NCI-H2081 (cell line): ENCODE results near the gene PMFBP1.
"Not testable (repeated sequence)": the region's sequence is repeated elsewhere in the genome, so short reads cannot be mapped to it uniquely, and the experiment has no call there.

Experiments used
- DNase-seq, 2 experiments: peaks; one replicate each; lab custom pipeline; 2025; lab: John Stamatoyannopoulos, UW

Gene PMFBP1

GRCh38 chr16:72104905-72105304, 67.0 kb downstream of the PMFBP1 start:
- DNase-seq: no peak

- DNase-seq: no peak
These were observed 70.8 kb downstream of the PMFBP1 start for GRCh38 chr16:72101195-72101594.

DNA sequence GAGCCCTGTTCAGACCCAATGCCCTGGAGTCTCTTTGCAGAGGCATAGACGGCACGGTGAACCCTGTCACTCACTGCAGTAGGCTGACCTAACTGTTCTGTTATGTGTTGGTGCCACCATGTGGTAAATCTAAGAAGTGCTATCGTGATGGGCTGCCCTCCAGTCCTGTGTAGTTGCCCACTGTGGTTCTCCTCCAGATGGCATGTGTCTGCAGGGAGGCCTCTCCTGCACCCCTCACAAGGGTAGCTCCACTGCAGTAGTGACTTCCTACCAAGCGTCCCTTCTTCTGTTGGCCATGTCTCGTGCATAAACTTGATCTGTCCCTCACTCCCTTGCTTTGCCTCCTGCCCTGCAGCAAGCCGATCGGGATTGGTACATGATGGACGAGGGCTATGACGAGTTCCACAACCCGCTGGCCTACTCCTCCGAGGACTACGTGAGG, 72.6 kb downstream of the PMFBP1 start:
- DNase-seq: peak in 1 of 2 experiments; percentile 40

DNA sequence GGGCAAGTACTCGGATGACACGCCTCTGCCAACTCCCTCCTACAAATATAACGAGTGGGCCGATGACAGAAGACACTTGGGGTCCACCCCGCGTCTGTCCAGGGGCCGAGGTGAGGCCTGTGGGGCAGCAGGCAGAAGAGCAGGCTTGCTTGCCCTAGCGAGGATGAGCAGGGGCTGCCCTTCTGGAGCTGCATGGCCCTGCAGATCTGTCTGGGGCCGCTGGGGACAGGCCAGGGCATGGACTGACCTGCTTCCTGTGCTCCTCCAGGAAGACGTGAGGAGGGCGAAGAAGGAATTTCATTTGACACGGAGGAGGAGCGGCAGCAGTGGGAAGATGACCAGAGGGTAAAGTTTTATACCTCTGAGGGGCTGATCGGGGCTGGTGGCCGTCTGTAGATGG, 73.0 kb downstream of the PMFBP1 start:
- DNase-seq: no peak

DNA sequence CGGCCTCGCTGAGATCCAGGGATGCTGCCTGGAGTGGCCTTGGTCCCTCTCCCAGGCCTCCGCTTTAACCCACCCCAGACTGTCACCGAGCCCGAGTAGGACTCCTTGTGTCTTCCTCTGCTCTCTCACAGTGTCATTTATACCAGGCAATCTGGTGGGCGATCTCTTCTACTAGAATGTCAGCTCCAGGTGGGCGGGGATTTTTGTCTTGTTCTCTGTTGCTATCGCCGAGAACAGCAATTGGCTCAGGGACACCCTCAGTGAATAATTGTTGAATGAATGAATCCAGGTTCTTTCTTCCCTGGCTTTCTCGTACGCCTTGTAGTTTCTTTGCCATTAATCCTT, 77.7 kb downstream of the PMFBP1 start:
- DNase-seq: no peak

GRCh38 chr16:72093448-72094265, 78.3 kb downstream of the PMFBP1 start, which contains the start of the genes DHX38 and TXNL4B:
Gene DHX38 (plus strand): TSS chr16:72093847. CDS start chr16:72096158, 2,311 bp downstream.
Gene TXNL4B (minus strand): TSS chr16:72093620. CDS start chr16:72090749, 2,871 bp downstream.
- DNase-seq: peak; percentile 95 to 97

- DNase-seq: peak in 1 of 2 experiments; percentile 1
These were observed 79.0 kb downstream of the PMFBP1 start for GRCh38 chr16:72092832-72093447.

DNA sequence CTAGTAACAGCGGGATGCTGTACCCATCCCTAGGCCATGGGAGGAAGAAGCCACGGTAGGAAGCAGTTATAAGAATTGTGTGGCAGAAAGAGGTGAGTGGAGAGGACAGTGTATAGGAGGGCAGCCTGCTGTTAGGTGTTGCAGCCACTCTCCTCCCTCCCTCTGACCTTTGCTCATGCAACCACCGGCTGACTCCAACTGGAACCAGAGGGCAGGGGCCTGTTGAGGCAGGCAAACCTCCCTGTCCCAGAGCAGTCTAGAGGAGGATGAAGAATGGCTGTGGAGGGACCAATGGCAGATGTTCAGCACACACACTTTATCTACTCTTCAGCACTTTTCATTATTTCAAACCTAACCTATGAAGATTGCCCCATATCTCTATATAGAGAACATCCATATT, 80.7 kb downstream of the PMFBP1 start:
- no peak for DNase-seq

- DNase-seq: no peak
These were observed 87.0 kb downstream of the PMFBP1 start for GRCh38 chr16:72085002-72085401.

DNA sequence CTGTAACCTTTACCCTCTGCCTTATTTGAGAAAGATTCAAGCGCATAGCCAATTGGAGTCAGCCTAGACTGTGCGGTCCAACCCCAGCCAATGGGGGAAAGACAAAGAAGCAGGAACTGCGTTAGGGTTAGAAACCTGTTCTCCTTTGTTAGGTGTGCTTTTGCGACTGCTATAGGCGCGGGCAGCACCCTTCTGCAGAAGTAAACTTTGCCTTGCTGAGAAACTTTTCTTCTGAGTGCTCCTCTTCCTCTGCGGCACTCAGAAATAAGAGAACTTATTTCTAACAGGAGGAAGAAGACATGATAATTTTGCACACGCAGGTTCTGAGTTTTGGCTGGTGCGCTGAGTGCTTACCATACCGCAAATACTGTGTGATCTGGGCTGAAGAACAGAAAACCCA, 87.5 kb downstream of the PMFBP1 start:
- DNase-seq: no peak

DNA sequence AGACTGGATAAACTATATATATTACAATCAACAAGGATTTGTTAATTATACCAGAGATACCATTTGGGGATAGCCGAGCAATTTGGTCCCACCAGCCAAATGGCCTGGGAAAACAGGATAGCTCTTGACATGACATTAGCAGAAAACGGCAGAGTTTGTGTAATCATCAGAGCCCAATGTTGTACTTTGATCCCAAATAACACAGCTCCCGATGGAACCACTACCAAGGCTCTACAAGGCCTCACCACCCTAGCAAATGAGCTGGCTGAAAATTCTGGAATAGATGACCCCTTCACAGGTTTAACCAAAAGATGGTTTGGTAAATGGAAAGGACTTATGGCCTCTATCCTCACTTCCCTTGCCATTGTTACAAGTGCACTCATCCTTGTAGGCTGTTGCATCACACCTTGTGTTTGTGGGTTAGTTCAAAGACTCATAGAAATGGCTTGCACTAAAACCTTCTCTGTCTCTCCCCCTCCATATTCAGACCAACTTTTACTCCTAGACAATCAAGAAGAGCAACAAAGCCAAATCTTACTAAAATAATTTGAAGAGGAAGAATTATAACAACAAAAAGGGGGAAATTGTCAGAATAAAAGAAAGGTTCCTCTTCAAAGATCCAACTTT, 88.1 kb downstream of the PMFBP1 start:
- DNase-seq: no peak

- DNase-seq: not testable (repeated sequence)
These were observed 94.8 kb downstream of the PMFBP1 start for GRCh38 chr16:72076991-72077706.

DNA sequence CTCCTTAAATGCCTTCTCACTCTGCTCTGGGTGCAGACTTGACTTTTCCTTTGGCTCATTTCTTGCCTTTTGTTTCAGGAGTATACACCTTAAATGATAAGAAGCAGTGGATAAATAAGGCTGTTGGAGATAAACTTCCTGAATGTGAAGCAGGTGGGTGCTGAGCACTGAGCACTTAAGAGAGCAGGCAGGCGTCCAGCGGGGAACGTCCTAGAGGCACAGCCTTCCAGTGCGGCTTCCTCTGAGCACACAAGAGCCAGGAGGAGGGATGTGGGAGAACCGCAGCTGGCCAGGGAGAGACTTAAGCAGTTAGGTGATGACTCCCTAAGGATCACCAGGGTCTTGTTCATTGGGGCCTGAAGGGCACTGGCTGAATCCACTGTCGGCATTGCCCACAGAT, 96.9 kb downstream of the PMFBP1 start:
- not testable (repeated sequence) for DNase-seq

DNA sequence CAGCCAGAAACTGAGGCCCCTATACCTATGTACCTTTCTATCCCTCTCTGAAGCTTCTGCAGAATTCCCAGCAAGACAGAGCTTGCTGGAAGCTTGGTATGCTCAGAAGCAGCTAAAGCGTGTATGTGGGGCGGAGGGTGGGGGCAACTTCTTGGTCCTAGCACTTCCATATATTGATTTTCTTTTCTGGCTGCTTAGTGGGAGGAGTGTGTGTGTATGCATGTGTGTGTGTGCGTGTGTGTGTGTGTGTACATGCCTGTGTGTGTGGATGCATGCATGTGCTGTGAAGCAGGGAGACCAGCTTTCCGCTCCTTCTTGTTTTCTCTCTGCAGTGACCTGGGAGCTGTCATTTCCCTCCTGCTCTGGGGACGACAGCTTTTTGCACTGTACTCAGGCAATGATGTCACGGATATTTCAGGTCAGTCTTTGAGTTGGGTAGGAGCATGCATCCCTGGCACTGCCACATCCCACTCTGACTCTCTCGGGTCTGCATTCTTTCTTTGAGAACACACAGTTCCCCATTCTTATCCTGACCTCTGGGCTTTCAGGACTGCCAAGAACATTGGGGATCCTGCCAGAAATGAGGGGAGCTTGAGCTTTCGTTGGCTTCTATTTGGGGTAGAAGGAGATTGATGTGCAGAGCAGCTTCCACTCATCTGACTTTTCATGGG, 98.3 kb downstream of the PMFBP1 start:
- no peak for DNase-seq

GRCh38 chr16:72072514-72073342, 99.2 kb downstream of the PMFBP1 start:
- no peak for DNase-seq
